ENCODE results near the gene PACS2. TPM values are rescaled to one million over a fixed set of nuclear protein-coding genes. Genes with fewer than 3 reads are reported as not detected.

Gene PACS2
- total and polyA plus RNA-seq, 2 donors (not counting 3 experiments of a cell fraction or from before 2014, with no cell fraction given), result 52.7 to 86.3 TPM

DNA sequence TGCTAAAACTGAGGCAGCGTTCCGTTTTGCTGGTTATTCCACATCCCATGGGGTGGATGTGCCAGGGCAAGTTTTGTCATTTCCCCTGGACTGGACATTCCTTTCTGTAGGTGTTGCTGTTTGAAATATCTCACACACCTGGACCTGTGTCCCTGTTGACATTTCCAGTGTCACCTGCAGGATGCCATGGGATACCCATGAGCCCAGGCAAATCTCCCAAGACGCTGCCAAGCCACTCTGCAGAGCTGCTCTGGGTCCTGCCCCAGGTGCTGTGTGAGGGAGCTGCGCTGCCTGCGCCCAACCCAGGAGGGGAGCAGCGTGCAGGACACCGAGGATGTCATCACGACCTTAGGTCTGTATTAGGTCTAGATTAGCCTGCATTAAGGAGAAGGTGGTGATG lies 5.2 kb upstream of the PACS2 start:
- intact Hi-C loops (cut with micrococcal nuclease), result loop anchor here (10.0 kb wide), 2 partner anchors 65 to 105 kb away; partner anchors contain the start of genes BTBD6 and MTA1

More for the DNA sequence above, 5.2 kb upstream of the PACS2 start:
- Histone ChIP-seq H3K9me1 (replicated peaks; ENCODE audit: control insufficient read depth, extremely low read depth, insufficient read depth, low read length) (no peaks in the 10 kb centered on the region), H3K36me3 (ENCODE audit: control insufficient read depth in 2 of 2, extremely low read depth in 1 of 2, insufficient read depth in 2 of 2, low read length in 2 of 2) (no peaks in the 10 kb centered on the region), H3K4me1 (ENCODE audit: control insufficient read depth, extremely low read depth, insufficient read depth, low read length) (peaks cover 2% of the 10 kb centered on the region), H3K27ac (ENCODE audit: insufficient read depth, low read depth, low read length) (no peak overlapping the region), H3K27me3 (ENCODE audit: control insufficient read depth in 2 of 2, insufficient read depth in 2 of 2, low read length in 2 of 2) (no peaks in the 10 kb centered on the region), H4K20me1 (replicated peaks; ENCODE audit: control insufficient read depth, extremely low read depth, insufficient read depth, low read length) (no peaks in the 10 kb centered on the region), H3K9me3 (replicated peaks; ENCODE audit: control insufficient read depth, insufficient read depth, low read length) (no peaks in the 10 kb centered on the region), H3K4me3 (replicated peaks in 1 of 3; ENCODE audit: insufficient read depth in 1 of 3, low read depth in 1 of 3, low read length in 3 of 3) (no peak overlapping the region), H2AFZ (ENCODE audit: low read depth, low read length) (no peak overlapping the region), H3K9ac (replicated peaks; ENCODE audit: extremely low read depth, insufficient read depth, low read length) (no peak overlapping the region), H3K4me2 (ENCODE audit: insufficient read depth, low read length) (no peak overlapping the region), H3K79me2 (ENCODE audit: control insufficient read depth, insufficient read depth, low read length) (no peaks in the 10 kb centered on the region)
- TF ChIP-seq FOS (IDR thresholded peaks at IDR 0.05; ENCODE audit: borderline replicate concordance, insufficient read depth, low read length) (no peak), GATA2 (IDR thresholded peaks at IDR 0.05; ENCODE audit: insufficient read depth, insufficient read length, low read depth, low read length) (no peak), EZH2 (IDR thresholded peaks at IDR 0.05; ENCODE audit: borderline replicate concordance, low read depth, low read length, severe bottlenecking) (no peak), JUN (IDR thresholded peaks at IDR 0.05; ENCODE audit: borderline replicate concordance, insufficient read depth, insufficient read length, low read depth) (no peak), POLR2A (IDR thresholded peaks at IDR 0.05; ENCODE audit: low read depth, low read length) (no peak), MYC (IDR thresholded peaks at IDR 0.05; ENCODE audit: low read depth, low read length) (no peak), POLR2AphosphoS5 (IDR thresholded peaks at IDR 0.05; ENCODE audit: insufficient read depth, low read depth, low read length) (no peak)
- TF ChIP-seq, protein P1, sequence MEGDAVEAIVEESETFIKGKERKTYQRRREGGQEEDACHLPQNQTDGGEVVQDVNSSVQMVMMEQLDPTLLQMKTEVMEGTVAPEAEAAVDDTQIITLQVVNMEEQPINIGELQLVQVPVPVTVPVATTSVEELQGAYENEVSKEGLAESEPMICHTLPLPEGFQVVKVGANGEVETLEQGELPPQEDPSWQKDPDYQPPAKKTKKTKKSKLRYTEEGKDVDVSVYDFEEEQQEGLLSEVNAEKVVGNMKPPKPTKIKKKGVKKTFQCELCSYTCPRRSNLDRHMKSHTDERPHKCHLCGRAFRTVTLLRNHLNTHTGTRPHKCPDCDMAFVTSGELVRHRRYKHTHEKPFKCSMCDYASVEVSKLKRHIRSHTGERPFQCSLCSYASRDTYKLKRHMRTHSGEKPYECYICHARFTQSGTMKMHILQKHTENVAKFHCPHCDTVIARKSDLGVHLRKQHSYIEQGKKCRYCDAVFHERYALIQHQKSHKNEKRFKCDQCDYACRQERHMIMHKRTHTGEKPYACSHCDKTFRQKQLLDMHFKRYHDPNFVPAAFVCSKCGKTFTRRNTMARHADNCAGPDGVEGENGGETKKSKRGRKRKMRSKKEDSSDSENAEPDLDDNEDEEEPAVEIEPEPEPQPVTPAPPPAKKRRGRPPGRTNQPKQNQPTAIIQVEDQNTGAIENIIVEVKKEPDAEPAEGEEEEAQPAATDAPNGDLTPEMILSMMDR (IDR thresholded peaks at IDR 0.05; ENCODE audit: extremely low read depth in 1 of 2, insufficient read depth in 1 of 2, low read depth in 1 of 2, low read length in 2 of 2), result no peak
- TF ChIP-seq, protein P2, sequence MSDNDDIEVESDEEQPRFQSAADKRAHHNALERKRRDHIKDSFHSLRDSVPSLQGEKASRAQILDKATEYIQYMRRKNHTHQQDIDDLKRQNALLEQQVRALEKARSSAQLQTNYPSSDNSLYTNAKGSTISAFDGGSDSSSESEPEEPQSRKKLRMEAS (IDR thresholded peaks at IDR 0.05; ENCODE audit: insufficient read depth, insufficient read length), result no peak
- no peak for FAIRE-seq
- no TSS peak for BruUV-seq (replicated peaks)
- ChIA-PET CTCF (no interaction called here), POLR2A (no interaction called here)
- dilution Hi-C loops (cut with MboI; ENCODE audit: extremely low pct_ligation_motif_present, low sequenced_read_pairs), result no loop called here
- DNase-seq (ENCODE audit: low read depth, low spot score), result no peak
